CD4-positive, alpha-beta T cell treated with Interleukin-6 at 100 ng/mL for 8 hours (primary cell): ENCODE results near the gene KBTBD2.
"Not testable (repeated sequence)": the region's sequence is repeated elsewhere in the genome, so short reads cannot be mapped to it uniquely, and the experiment has no call there.

Source experiments
- DNase-seq: peaks from one replicate; pipeline ENCODE4 v3.0.0-alpha.2; 2020; ENCODE audit warnings: mixed read lengths, low spot score

Gene KBTBD2

GRCh38 chr7:32891043-32891799 lies at the start of gene KBTBD2:
TSS of gene KBTBD2 (minus strand) at chr7:32891760. CDS start at chr7:32879604, 12,156 bp downstream.
- DNase-seq, result peak; percentile 77

DNA sequence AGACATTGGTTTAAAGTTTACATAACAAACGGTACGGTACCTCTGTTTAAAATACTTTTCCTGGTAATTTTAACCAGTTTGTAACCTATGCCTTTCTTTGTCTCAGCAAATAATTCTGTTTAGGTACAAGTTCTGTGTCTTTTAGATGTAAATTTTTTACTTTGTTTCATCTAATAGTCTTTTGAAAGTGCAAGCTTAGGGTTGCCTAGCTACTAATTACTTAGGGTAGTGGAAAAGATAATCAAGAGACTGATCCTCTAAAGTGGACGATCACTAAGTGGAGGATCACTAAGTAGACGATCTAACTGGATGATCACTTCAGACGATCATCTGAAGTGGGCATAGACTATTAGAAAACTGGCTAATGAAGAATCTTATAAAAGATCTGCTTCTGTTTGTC lies 49.6 kb upstream of the KBTBD2 start:
- DNase-seq, result no peak

DNA sequence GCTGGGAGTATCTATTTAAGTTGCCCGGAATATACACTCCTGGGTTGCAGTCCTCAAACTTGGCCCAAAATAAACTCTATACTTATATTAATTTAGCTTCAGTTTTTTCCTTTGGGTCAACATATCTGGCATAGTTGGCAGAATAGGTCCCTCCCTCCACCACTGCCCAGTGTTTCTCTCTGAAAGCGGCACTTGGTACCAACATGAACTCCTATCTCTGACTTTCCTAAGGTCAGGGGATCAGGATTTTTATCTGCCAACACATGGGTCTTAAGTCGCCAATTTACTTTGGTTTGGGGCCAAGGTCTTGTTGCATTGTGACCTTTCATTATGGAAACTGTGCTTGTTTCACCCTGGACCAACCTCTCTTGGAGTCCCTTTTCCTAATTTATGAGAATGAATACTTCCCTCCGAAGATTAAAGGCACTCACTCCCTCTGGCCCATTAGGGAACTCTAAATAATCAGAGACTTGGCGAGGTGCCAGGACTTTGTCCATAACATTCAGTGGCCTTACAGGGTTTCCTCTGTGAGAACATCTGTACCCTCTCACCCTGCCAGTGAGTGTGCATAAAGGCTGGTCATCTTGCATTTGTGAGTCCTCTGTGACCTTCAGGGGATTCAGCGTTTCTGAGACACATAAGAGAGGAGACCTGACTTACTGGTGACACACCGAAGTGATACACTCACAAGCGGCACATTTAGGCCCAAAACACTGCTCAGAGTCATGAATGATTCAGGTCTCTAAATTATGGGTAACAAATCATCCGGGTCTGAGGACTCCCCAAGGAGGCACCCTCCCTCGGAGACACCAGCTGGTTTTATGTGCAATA lies 46.0 kb upstream of the KBTBD2 start:
- DNase-seq, result no peak

DNA sequence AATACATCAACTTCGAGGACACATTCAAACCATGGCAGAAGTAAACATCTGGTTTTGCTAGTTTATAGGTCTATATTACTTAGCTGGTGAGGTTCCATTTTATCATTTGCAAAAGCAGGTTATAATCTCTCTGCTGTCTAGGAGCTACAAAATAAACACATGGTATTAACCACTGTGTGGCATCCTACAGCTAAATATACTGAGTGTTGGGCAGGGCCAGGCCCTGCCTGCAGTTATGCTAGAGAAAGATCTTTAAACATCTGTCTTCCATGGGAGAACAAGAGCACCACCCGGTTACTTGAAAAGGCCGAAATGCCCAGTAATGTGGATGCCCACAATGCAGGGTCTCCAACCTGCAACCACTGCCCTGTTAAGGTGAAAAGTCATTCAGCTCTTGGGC lies 45.1 kb upstream of the KBTBD2 start:
- no peak for DNase-seq

- DNase-seq, result no peak
Measured at GRCh38 chr7:32935558-32935957, 44.0 kb upstream of the KBTBD2 start.

- DNase-seq, result no peak
Measured at GRCh38 chr7:32930378-32930777, 38.8 kb upstream of the KBTBD2 start.

- DNase-seq, result no peak
Measured at GRCh38 chr7:32929430-32930143, 38.0 kb upstream of the KBTBD2 start.

DNA sequence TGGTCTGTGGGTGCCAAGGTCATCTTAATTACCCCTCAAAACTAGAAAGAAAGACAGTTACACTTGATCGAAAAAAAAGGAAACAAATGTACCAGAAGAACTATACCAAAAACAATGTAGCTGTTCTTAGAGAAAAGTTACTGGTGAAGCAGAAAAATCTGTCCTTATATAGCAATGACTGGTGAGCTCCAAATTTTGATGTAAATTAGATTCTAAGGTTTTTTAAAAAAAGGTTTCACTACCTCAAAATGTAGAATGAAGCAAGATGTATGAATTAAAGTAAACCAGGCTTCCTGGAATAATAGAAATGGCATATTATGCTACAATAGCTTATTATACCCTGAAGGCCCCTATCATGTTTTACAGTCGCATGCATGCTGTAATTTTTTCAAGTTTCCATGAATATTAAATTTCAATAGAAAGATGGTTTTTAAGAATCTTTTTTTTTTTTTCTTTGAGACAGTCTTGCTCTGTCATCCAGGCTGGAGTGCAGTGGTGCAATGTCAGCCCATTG lies 37.3 kb upstream of the KBTBD2 start:
- DNase-seq, result no peak

- no peak for DNase-seq
Measured at GRCh38 chr7:32921896-32922295, 30.3 kb upstream of the KBTBD2 start.

DNA sequence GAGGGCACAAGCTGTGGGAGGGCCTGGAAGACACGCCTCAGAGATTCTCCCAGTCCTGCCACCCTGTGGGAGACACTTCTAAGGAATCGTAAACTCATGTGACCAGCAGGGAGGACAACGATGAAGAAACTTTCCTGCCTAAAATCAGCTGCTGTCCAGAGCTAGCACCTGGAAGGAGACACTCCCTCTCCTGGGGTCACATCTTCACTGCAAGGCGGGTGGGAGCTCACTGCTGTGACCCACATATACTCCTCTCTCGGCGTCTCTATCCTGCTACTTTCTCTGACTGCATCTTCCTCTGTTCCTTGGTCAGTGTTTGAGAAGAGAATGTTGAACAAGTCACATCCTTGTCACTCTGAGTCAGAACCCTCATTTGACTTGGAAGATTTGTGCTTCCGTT lies 25.4 kb upstream of the KBTBD2 start:
- not testable (repeated sequence) for DNase-seq

GRCh38 chr7:32916006-32916405 lies 24.4 kb upstream of the KBTBD2 start:
- DNase-seq, result no peak

GRCh38 chr7:32915041-32915536 lies 23.5 kb upstream of the KBTBD2 start:
- no peak for DNase-seq

- no peak for DNase-seq
Measured at GRCh38 chr7:32914184-32914583, 22.6 kb upstream of the KBTBD2 start.

DNA sequence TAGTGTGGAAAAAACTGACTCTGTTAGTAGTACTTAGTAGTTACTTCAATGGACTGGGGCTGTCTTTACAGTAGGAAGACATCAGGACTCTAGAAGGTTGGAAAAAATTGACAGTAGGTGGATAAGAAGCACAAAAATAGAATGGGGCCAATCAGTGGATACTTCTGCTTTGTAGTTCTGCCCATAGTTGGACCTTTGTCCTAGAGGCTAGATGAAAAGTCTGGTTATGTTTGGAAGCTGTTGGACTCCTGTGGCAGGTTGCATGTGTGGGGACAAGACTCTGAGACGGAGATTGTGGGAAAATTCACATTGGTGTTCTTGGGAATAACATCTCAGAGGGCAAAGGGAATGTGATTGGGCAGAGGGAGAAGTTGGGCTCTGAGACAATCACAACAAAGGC lies 18.6 kb upstream of the KBTBD2 start:
- no peak for DNase-seq

- peak; percentile 73 for DNase-seq
Measured at GRCh38 chr7:32905175-32905662, 13.7 kb upstream of the KBTBD2 start.

DNA sequence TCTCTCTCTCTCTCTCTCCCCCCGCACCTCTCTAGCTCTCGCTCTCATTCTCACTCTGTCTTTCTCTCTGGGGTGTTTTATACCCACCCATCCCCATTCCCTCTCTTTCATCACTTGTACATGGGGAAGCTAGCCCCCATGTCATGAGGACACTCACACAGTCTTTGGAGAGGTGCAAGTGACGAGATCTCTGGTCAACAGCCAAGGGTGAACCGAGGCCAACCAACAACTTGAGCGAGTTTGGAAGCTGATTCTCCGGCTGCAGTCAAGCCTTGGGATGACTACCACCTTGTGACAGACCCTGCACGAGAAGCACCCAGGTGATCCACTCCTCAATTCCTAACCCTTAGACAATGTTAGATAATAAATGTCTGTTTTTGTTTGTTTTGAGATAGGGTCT lies 10.1 kb upstream of the KBTBD2 start:
- DNase-seq, result no peak

DNA sequence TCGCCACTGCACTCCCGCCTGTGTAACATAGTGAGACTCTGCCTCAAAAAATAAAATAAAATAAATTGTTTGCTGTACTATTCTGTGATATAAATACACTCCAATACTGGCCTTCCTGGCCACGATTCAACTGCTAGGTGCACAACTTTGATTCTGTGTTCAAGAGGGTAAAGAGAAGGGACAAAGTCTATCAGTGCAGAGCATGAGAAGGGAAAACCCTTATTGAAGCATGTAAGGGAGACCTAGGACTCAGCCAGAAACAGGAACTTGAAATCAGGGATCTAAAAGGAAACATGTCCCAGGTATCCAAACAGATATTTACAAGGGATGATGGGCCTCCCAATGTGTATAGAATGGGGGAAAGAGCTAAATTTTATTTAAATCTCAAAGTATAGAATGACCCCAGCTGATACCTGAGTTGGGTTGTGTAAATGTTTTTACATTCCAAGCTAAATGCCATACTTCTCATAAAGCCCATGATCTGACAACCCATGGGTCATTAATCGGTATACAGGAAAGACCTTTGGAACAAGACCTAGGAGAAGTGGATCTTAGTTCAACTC lies 9.0 kb upstream of the KBTBD2 start:
- DNase-seq, result no peak

- DNase-seq, result not testable (repeated sequence)
Measured at GRCh38 chr7:32897376-32897775, 5.8 kb upstream of the KBTBD2 start.

DNA sequence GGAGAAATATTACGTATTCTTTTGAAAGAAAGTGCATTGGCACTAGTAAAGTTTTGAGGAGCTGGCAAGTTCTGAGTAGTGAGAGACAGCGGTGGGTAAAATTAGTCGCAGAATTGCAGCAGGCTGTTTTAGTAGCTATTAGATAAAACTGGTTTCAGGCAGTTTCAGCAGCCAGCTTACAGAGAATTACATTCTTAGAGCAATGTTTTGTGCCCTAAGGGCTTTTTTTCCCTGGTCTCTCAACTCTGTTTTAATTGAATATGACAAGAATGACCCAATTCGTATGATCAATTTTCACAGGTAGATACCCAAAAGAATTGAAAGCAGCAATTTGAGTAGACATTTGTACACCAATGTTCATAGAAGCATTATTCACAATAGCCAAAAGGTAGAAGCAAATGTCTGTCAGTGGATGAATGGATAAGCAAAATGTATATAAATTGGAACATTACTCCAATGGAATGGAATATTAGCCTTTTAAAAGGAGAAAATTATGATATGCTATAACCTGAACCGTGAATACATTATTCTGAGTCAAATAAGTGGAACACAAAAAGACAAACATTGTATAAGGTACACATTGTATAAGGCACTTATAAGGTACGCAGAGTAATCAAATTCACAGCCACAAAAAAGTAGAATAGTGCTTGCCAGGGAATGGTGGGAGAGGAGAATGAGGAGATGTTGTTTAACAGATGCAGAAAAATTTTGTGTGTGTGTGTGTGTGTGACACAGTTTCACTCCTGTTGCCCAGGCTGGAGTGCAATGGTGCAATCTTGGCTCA lies 5.2 kb upstream of the KBTBD2 start:
- no peak for DNase-seq

- no peak for DNase-seq
Measured at GRCh38 chr7:32894171-32894570, 2.6 kb upstream of the KBTBD2 start.

DNA sequence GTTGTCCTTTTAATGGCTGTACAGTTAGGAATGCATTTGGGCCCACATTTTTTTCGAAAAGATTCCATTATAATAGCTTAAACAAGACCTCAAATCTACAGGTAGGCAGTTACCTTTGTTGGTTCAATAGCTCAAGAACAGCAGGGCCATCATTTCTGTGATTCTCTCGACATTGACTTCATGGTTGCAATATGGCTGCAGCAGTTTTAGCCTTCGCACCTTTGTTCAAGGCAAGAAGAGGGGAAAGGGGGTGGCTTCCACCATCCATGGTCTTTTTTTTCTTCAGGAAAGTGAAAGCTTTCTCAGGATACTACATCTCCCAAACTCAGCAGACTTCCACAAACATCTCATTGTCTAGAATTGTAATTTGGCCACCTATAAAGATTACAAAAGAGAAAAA lies 2.2 kb upstream of the KBTBD2 start:
- DNase-seq, result no peak
